ENCODE measurements around the gene FOXE3.

DNA sequence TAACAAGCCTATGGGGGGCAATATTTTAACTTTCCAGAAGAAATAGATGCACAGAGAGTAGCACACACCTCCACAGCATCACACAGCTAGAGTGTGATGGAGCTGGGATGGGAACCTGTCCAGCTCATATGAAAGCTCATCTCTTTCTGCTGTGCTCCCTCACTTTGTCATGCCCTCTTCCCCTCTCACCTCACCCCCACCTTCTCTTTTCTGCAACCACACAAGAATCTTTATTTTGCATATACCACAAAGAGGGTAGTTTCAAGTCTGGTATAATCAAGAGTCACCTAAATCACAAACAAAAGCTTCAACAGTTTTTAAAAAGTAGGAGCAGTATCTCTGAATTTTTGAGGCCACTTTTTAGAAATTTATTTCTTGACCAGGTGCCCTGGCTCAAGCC lies 44.4 kb downstream of the FOXE3 start:
- TF ChIP-seq, protein P1, sequence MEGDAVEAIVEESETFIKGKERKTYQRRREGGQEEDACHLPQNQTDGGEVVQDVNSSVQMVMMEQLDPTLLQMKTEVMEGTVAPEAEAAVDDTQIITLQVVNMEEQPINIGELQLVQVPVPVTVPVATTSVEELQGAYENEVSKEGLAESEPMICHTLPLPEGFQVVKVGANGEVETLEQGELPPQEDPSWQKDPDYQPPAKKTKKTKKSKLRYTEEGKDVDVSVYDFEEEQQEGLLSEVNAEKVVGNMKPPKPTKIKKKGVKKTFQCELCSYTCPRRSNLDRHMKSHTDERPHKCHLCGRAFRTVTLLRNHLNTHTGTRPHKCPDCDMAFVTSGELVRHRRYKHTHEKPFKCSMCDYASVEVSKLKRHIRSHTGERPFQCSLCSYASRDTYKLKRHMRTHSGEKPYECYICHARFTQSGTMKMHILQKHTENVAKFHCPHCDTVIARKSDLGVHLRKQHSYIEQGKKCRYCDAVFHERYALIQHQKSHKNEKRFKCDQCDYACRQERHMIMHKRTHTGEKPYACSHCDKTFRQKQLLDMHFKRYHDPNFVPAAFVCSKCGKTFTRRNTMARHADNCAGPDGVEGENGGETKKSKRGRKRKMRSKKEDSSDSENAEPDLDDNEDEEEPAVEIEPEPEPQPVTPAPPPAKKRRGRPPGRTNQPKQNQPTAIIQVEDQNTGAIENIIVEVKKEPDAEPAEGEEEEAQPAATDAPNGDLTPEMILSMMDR (IDR thresholded peaks at IDR 0.05), result no peak
- TF ChIP-seq POLR2A (IDR thresholded peaks at IDR 0.05), result no peak
